Activated gamma-delta T cell treated with Interleukin-2 at 50 U/mL for 16 hours (primary cell): Measurements from ENCODE around the gene SLC9A9.

ENCODE experiments used
- DNase-seq: peaks from one replicate; pipeline ENCODE4 v3.0.0-alpha.2; 2020

The SLC9A9 gene

GRCh38 chr3:143486611-143487010, 361.7 kb downstream of the SLC9A9 start:
- DNase-seq, result no peak

- no peak for DNase-seq
Observed at GRCh38 chr3:143484846-143485512, 363.3 kb downstream of the SLC9A9 start.

- DNase-seq, result no peak
Observed at GRCh38 chr3:143483214-143483613, 365.1 kb downstream of the SLC9A9 start.

GRCh38 chr3:143482106-143483088, 365.9 kb downstream of the SLC9A9 start:
- DNase-seq, result no peak

GRCh38 chr3:143480344-143480743, 367.9 kb downstream of the SLC9A9 start:
- no peak for DNase-seq

GRCh38 chr3:143479727-143480126, 368.5 kb downstream of the SLC9A9 start:
- no peak for DNase-seq

GRCh38 chr3:143478115-143478693, 370.1 kb downstream of the SLC9A9 start:
- DNase-seq, result no peak

- no peak for DNase-seq
Observed at GRCh38 chr3:143476965-143477640, 371.2 kb downstream of the SLC9A9 start.

- DNase-seq, result no peak
Observed at GRCh38 chr3:143475981-143476380, 372.3 kb downstream of the SLC9A9 start.

- DNase-seq, result no peak
Observed at GRCh38 chr3:143472731-143473523, 375.3 kb downstream of the SLC9A9 start.

GRCh38 chr3:143471705-143472104, 376.6 kb downstream of the SLC9A9 start:
- no peak for DNase-seq

- no peak for DNase-seq
Observed at GRCh38 chr3:143469159-143469558, 379.1 kb downstream of the SLC9A9 start.

GRCh38 chr3:143465666-143466065, 382.6 kb downstream of the SLC9A9 start:
- DNase-seq, result no peak

GRCh38 chr3:143464850-143465249, 383.4 kb downstream of the SLC9A9 start:
- no peak for DNase-seq

GRCh38 chr3:143455480-143455879, 392.8 kb downstream of the SLC9A9 start:
- no peak for DNase-seq

- DNase-seq, result no peak
Observed at GRCh38 chr3:143450632-143451031, 397.6 kb downstream of the SLC9A9 start.

GRCh38 chr3:143447491-143447890, 400.8 kb downstream of the SLC9A9 start:
- no peak for DNase-seq

- no peak for DNase-seq
Observed at GRCh38 chr3:143445118-143445517, 403.1 kb downstream of the SLC9A9 start.

GRCh38 chr3:143443851-143444331, 404.4 kb downstream of the SLC9A9 start:
- DNase-seq, result no peak

- no peak for DNase-seq
Observed at GRCh38 chr3:143442814-143443447, 405.3 kb downstream of the SLC9A9 start.

- DNase-seq, result no peak
Observed at GRCh38 chr3:143441516-143442171, 406.6 kb downstream of the SLC9A9 start.
